ENCODE measurements around the gene DPM2.
A peak's percentile ranks its signal among the peaks of the same experiment; 100 is the strongest.

Gene DPM2

DNA sequence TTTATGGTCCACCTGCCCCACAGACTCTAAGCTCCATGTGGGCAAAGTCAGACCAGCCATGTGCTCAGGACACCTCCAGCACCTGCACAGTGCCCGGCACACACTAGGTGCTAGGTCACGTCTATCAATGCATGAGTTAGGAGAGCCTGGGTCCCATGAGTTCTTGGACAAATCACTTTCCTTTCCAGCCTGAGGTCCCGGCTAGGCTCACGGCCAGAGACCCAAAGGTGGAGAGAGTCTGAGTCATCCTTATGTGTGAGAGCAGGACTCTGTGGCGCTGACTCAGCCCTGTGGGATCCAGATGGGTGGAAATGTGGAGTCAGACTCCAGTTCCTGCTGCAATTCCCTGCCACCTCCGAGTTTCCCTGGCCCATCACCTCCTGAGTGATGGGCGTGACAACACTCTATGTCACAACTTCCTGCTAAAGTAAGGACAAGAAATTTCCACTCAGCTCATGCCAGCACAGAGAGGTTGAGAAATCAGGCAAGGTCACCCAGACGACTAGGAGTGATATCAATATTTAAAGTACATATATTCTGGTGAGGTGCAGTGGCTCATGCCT, 18.3 kb downstream of the DPM2 start:
- no peaks in the 10 kb centered on the region for H3K9me3 ChIP-seq (ENCODE audit: control insufficient read depth in 2 of 2, low read length in 2 of 2)
- H3K27me3 ChIP-seq (ENCODE audit: control insufficient read depth in 2 of 2, insufficient read depth in 2 of 2, low read length in 2 of 2): peaks cover 2 to 11% of the 10 kb centered on the region in 2 donors
- H3K36me3 ChIP-seq (ENCODE audit: control insufficient read depth in 2 of 2, insufficient read depth in 2 of 2, low read length in 2 of 2): no peaks in the 10 kb centered on the region
- peaks cover 37 to 42% of the 10 kb centered on the region in 2 donors for H3K4me1 ChIP-seq (ENCODE audit: control insufficient read depth in 2 of 2, insufficient read depth in 2 of 2, low read length in 2 of 2)
- no peak overlapping the region for H3K9ac ChIP-seq (ENCODE audit: low read depth in 1 of 2, low read length in 2 of 2)
- H3K27ac ChIP-seq (ENCODE audit: low read depth in 2 of 2, low read length in 2 of 2): peak overlapping the region; percentile 52 to 68
- H3K4me3 ChIP-seq (ENCODE audit: low read length in 2 of 2): no peak overlapping the region

DNA sequence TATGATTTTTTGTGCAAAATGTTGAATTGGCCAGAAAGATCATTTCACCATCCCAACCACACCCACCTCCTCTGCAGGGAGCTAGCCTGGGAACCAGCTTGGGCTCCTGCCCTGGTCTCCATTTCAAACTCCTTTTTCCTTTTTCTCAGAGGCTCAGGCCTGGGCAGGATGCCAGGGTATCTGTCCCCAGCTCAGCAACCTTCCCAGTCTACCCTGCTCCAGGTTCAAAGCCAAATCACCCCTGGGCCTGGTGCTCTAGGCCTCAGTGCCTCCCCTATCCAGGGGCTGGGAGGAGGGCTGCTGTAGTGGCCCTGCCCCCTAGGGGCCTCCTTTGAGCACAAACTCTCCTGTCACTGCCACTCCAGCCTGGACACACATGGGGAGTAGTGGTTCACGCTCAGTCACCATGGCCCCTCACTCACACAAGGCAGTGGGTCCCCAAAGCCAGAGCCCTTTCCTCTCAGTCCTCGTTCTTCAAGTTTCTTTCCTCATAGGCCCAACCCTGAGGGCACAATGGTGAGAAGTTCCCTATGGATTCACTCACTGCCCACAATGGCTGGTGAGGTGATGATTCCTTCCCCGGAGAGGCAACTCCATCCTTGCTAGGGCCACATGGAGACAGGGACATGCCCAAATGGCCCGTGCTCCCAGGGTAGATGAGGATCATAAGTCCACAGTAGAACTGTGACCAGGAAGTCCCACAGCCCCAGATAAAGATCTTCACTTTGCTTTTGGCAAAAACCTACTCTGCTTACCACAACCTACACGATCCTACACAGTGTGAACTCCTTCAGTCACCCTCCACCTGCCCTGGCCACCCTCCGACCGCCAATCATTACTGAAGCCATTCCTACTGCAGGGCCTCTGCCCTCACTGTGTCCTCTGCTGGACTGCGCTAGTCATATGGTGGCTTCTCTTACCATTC, 19.2 kb downstream of the DPM2 start:
- H3K4me1 ChIP-seq (ENCODE audit: control insufficient read depth in 2 of 2, insufficient read depth in 2 of 2, low read length in 2 of 2): peaks cover 37 to 46% of the 10 kb centered on the region in 2 donors

DNA sequence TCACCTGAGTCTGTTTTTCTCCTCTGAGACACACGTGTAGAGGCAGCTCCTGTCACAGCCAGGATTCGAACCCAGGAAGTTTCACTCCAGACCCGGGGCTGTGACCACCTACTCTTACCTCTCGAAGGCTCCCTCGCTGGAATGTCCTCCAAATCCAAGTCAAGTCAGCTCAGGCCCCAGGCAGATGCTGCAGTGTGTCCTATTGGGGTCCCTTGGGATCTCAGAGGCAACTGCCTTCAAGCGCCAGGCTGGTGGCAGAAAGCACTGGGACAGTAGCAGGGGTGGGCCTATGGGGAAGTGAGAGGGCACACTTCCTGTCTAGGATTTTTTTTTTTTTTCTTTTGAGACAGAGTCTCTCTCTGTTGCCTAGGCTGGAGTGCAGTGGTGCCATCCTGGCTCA, 20.1 kb downstream of the DPM2 start:
- H3K36me3 ChIP-seq (ENCODE audit: control insufficient read depth in 2 of 2, insufficient read depth in 2 of 2, low read length in 2 of 2): peaks cover 0 to 2% of the 10 kb centered on the region in 2 donors
- H3K27ac ChIP-seq (ENCODE audit: low read depth in 2 of 2, low read length in 2 of 2): peak overlapping the region in 1 of 2 donors; percentile 61
- no peaks in the 10 kb centered on the region for H3K27me3 ChIP-seq (ENCODE audit: control insufficient read depth in 2 of 2, insufficient read depth in 2 of 2, low read length in 2 of 2)
- H3K4me1 ChIP-seq (ENCODE audit: control insufficient read depth in 2 of 2, insufficient read depth in 2 of 2, low read length in 2 of 2): peaks cover 38 to 47% of the 10 kb centered on the region in 2 donors
- H3K9ac ChIP-seq (ENCODE audit: low read depth in 1 of 2, low read length in 2 of 2): peak overlapping the region in 1 of 2 donors; percentile 42
- H3K4me3 ChIP-seq (ENCODE audit: low read length in 2 of 2): peak overlapping the region; percentile 11 to 54
- no peaks in the 10 kb centered on the region for H3K9me3 ChIP-seq (ENCODE audit: control insufficient read depth in 2 of 2, low read length in 2 of 2)

More for the DNA sequence above, 19.2 kb downstream of the DPM2 start:
- H3K9ac ChIP-seq (ENCODE audit: low read depth in 1 of 2, low read length in 2 of 2): no peak overlapping the region
- H3K4me3 ChIP-seq (ENCODE audit: low read length in 2 of 2): no peak overlapping the region
- no peaks in the 10 kb centered on the region for H3K9me3 ChIP-seq (ENCODE audit: control insufficient read depth in 2 of 2, low read length in 2 of 2)
- peaks cover 2 to 5% of the 10 kb centered on the region in 2 donors for H3K27me3 ChIP-seq (ENCODE audit: control insufficient read depth in 2 of 2, insufficient read depth in 2 of 2, low read length in 2 of 2)
- H3K36me3 ChIP-seq (ENCODE audit: control insufficient read depth in 2 of 2, insufficient read depth in 2 of 2, low read length in 2 of 2): peaks cover 0 to 2% of the 10 kb centered on the region in 2 donors
- H3K27ac ChIP-seq (ENCODE audit: low read depth in 2 of 2, low read length in 2 of 2): peak overlapping the region; percentile 52 to 68

- Histone ChIP-seq H3K36me3 (ENCODE audit: control insufficient read depth in 2 of 2, insufficient read depth in 2 of 2, low read length in 2 of 2) (peaks cover 5 to 8% of the 10 kb centered on the region in 2 donors), H3K9me3 (ENCODE audit: control insufficient read depth in 2 of 2, low read length in 2 of 2) (no peaks in the 10 kb centered on the region), H3K27me3 (ENCODE audit: control insufficient read depth in 2 of 2, insufficient read depth in 2 of 2, low read length in 2 of 2) (no peaks in the 10 kb centered on the region), H3K9ac (ENCODE audit: low read depth in 1 of 2, low read length in 2 of 2) (peak within 1 kb of the TSS; percentile 79 to 80), H3K27ac (ENCODE audit: low read depth in 2 of 2, low read length in 2 of 2) (peak within 1 kb of the TSS; percentile 75 to 80), H3K4me3 (ENCODE audit: low read length in 2 of 2) (peak within 1 kb of the TSS; percentile 78 to 86), H3K4me1 (ENCODE audit: control insufficient read depth in 2 of 2, insufficient read depth in 2 of 2, low read length in 2 of 2) (peaks cover 44 to 53% of the 10 kb centered on the region in 2 donors)
These were observed 20.7 kb downstream of the DPM2 start, which contains the start of gene ST6GALNAC4 for GRCh38 chr9:127916720-127917581. TSS of gene ST6GALNAC4 (minus strand) at chr9:127917041. CDS start at chr9:127916419, 622 bp downstream.

- Histone ChIP-seq H3K27me3 (ENCODE audit: control insufficient read depth in 2 of 2, insufficient read depth in 2 of 2, low read length in 2 of 2) (no peaks in the 10 kb centered on the region), H3K9ac (ENCODE audit: low read depth in 1 of 2, low read length in 2 of 2) (peak overlapping the region; percentile 79 to 80), H3K4me1 (ENCODE audit: control insufficient read depth in 2 of 2, insufficient read depth in 2 of 2, low read length in 2 of 2) (peaks cover 46 to 54% of the 10 kb centered on the region in 2 donors)
These were observed 21.6 kb downstream of the DPM2 start for GRCh38 chr9:127915801-127916719.

DNA sequence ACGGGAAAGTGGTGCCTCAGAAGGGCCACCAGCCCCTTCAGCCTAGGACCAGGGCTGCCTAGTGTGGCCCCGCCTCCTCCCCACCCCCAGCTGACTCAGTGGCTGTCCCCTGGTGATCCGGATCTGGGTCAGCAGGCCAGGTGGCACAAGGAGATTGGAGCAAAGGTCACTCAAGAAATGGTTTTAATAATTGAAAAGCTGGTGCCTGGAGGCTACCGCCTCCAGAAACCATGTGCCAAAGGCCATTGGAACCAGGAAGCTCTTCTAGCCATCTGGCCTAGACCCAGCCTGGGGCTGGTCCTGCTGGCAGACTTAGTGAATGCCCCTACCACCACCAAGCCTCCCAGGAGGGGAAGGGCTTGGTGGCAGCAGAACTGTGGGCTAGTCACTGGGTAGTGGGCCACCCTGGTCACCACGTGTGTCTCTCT, 22.3 kb downstream of the DPM2 start:
- H3K27me3 ChIP-seq (ENCODE audit: control insufficient read depth in 2 of 2, insufficient read depth in 2 of 2, low read length in 2 of 2): no peaks in the 10 kb centered on the region
- peak overlapping the region; percentile 47 to 48 for H3K4me3 ChIP-seq (ENCODE audit: low read length in 2 of 2)
- H3K4me1 ChIP-seq (ENCODE audit: control insufficient read depth in 2 of 2, insufficient read depth in 2 of 2, low read length in 2 of 2): peaks cover 53 to 60% of the 10 kb centered on the region in 2 donors
- no peaks in the 10 kb centered on the region for H3K9me3 ChIP-seq (ENCODE audit: control insufficient read depth in 2 of 2, low read length in 2 of 2)
- peak overlapping the region; percentile 75 to 80 for H3K27ac ChIP-seq (ENCODE audit: low read depth in 2 of 2, low read length in 2 of 2)
- H3K36me3 ChIP-seq (ENCODE audit: control insufficient read depth in 2 of 2, insufficient read depth in 2 of 2, low read length in 2 of 2): peaks cover 10 to 11% of the 10 kb centered on the region in 2 donors
- no peak overlapping the region for H3K9ac ChIP-seq (ENCODE audit: low read depth in 1 of 2, low read length in 2 of 2)

More at GRCh38 chr9:127915801-127916719, 21.6 kb downstream of the DPM2 start:
- Histone ChIP-seq H3K36me3 (ENCODE audit: control insufficient read depth in 2 of 2, insufficient read depth in 2 of 2, low read length in 2 of 2) (peaks cover 9 to 10% of the 10 kb centered on the region in 2 donors), H3K9me3 (ENCODE audit: control insufficient read depth in 2 of 2, low read length in 2 of 2) (no peaks in the 10 kb centered on the region), H3K4me3 (ENCODE audit: low read length in 2 of 2) (peak overlapping the region; percentile 78 to 86), H3K27ac (ENCODE audit: low read depth in 2 of 2, low read length in 2 of 2) (peak overlapping the region; percentile 75 to 80)

- peak overlapping the region in 1 of 2 donors; percentile 10 for H3K9ac ChIP-seq (ENCODE audit: low read depth in 1 of 2, low read length in 2 of 2)
- no peak overlapping the region for H3K4me3 ChIP-seq (ENCODE audit: low read length in 2 of 2)
- H3K4me1 ChIP-seq (ENCODE audit: control insufficient read depth in 2 of 2, insufficient read depth in 2 of 2, low read length in 2 of 2): peaks cover 47 to 57% of the 10 kb centered on the region in 2 donors
- no peaks in the 10 kb centered on the region for H3K9me3 ChIP-seq (ENCODE audit: control insufficient read depth in 2 of 2, low read length in 2 of 2)
- H3K36me3 ChIP-seq (ENCODE audit: control insufficient read depth in 2 of 2, insufficient read depth in 2 of 2, low read length in 2 of 2): peaks cover 13% of the 10 kb centered on the region in 2 donors
- H3K27me3 ChIP-seq (ENCODE audit: control insufficient read depth in 2 of 2, insufficient read depth in 2 of 2, low read length in 2 of 2): no peaks in the 10 kb centered on the region
- peak overlapping the region; percentile 48 to 74 for H3K27ac ChIP-seq (ENCODE audit: low read depth in 2 of 2, low read length in 2 of 2)
These were observed 24.0 kb downstream of the DPM2 start for GRCh38 chr9:127913682-127914081.

DNA sequence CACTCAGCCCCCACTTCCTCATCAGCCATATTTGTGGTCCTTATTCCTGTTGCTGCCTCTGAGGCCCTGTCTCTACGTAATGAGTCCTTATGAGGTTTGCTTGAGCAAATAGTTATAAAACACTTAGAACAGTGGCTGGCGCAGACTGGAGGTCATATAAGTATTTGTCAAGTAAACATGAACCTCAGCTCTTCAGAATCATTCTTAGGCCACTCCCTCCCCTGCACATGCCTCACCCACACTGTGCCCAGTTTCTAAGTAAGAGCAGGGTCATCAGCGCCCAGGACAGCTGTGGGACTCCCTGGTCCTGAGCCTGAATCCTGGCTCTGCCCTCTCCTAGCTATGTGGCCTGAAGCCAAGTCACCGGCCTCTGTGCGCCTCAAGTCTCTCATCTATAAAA, 24.8 kb downstream of the DPM2 start:
- H3K4me3 ChIP-seq (ENCODE audit: low read length in 2 of 2): peak overlapping the region; percentile 22 to 36
- H3K9ac ChIP-seq (ENCODE audit: low read depth in 1 of 2, low read length in 2 of 2): peak overlapping the region in 1 of 2 donors; percentile 61
- H3K36me3 ChIP-seq (ENCODE audit: control insufficient read depth in 2 of 2, insufficient read depth in 2 of 2, low read length in 2 of 2): peaks cover 13 to 16% of the 10 kb centered on the region in 2 donors
- no peaks in the 10 kb centered on the region for H3K27me3 ChIP-seq (ENCODE audit: control insufficient read depth in 2 of 2, insufficient read depth in 2 of 2, low read length in 2 of 2)
- no peaks in the 10 kb centered on the region for H3K9me3 ChIP-seq (ENCODE audit: control insufficient read depth in 2 of 2, low read length in 2 of 2)
- peaks cover 41 to 59% of the 10 kb centered on the region in 2 donors for H3K4me1 ChIP-seq (ENCODE audit: control insufficient read depth in 2 of 2, insufficient read depth in 2 of 2, low read length in 2 of 2)
- peak overlapping the region; percentile 72 to 80 for H3K27ac ChIP-seq (ENCODE audit: low read depth in 2 of 2, low read length in 2 of 2)

- peaks cover 41 to 60% of the 10 kb centered on the region in 2 donors for H3K4me1 ChIP-seq (ENCODE audit: control insufficient read depth in 2 of 2, insufficient read depth in 2 of 2, low read length in 2 of 2)
- peaks cover 13 to 16% of the 10 kb centered on the region in 2 donors for H3K36me3 ChIP-seq (ENCODE audit: control insufficient read depth in 2 of 2, insufficient read depth in 2 of 2, low read length in 2 of 2)
- H3K27ac ChIP-seq (ENCODE audit: low read depth in 2 of 2, low read length in 2 of 2): peak overlapping the region; percentile 72 to 80
- no peaks in the 10 kb centered on the region for H3K9me3 ChIP-seq (ENCODE audit: control insufficient read depth in 2 of 2, low read length in 2 of 2)
- H3K4me3 ChIP-seq (ENCODE audit: low read length in 2 of 2): peak overlapping the region; percentile 22 to 36
- peak overlapping the region; percentile 26 to 61 for H3K9ac ChIP-seq (ENCODE audit: low read depth in 1 of 2, low read length in 2 of 2)
- H3K27me3 ChIP-seq (ENCODE audit: control insufficient read depth in 2 of 2, insufficient read depth in 2 of 2, low read length in 2 of 2): no peaks in the 10 kb centered on the region
These were observed 25.4 kb downstream of the DPM2 start for GRCh38 chr9:127912296-127912695.
